Activated naive CD8-positive, alpha-beta T cell treated with anti-CD3 and anti-CD28 coated beads, Interleukin-2, amount 50 U/mL, for 16 hours (primary cell): ENCODE measurements around the gene CAMSAP1.

ENCODE experiments used
- DNase-seq: peaks from one replicate; pipeline ENCODE4 v3.0.0-alpha.2; 2020; ENCODE audit warnings: low read depth, low spot score

The CAMSAP1 gene

DNA sequence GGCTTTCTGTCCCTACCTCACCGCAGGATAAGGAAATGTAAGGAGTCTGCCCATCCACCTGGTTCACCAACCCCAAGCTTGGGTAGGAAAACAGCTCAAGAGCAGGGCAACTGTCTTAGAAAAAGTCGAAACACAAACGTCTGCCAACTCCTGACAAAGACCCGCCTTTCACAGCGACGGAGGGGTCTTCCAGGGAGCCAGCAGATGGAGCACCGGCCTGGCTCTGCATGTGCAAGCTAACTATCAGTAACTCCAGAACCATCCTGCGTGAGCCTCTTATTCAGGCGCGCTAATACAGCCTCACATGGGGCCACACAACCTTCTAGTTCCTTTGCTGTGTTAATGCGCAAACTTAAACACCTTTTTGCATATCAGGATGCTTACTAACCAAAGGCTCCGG, 26.9 kb downstream of the CAMSAP1 start:
- DNase-seq: no peak

DNA sequence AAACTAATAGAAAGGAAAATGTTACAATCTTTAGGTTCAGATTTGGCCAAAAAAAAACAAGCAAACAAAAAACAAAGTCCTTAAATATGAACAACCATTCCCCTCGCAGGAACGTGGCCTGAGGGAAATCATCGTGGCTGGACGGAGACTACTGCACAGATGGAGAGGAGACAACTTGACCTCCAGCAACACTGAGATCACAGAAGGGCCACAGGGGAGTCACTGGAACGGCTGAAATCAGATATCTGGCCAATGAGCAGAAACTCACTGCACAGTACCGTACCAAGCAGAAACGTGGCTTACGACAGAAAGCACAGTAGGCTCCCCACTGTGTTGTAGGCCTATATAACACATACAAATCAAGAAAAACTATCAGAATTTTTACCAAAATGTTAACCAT, 27.7 kb downstream of the CAMSAP1 start:
- no peak for DNase-seq

DNA sequence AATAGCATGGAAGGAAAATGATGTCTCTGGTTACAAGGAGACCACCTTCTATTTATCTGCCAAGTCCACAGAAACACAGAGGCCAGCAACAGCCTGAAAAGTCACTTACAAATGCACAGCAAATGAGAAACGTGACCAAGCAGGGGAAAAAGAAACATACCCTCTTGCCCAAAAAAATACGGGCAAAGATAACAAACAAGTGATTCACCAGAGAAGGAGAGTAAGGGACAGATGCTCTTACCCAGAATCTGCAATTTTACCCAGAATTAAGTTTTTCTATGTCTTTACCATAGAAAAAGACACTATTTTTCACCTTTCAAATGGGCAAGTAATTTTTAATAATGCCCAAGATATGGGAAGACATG, 28.1 kb downstream of the CAMSAP1 start:
- no peak for DNase-seq

DNA sequence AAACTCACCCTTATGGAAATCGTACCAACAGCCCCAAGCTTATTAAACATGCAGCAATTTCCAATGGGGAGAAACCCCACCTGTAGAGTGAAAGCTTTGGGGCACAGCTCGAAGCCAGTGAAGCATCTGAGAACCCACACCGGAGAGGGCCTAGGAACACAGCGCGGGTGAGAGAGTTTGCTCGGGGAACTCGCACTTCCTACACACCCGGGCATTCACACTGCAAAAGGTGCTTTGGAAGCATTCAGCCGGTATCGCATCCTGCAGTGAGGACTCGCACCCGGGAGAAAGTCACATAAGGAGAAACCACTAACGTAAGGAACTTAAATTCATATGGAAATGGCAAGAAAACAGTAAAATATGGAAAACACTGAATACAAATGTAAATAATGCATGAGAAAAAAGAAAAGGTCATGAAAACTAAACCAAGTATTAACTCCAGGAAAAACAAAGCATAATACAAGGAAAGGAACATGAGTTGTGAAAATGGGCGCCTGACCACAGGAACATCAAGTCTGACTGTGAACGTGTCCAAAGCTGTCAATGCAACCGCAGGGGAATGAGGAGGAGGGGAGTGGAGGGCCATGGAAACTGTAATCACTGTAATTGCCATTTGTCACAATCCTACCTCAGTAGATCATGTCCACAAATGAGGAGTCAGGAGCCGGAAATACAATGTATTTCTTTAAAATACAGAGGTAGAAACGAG, 28.7 kb downstream of the CAMSAP1 start:
- DNase-seq: no peak

DNA sequence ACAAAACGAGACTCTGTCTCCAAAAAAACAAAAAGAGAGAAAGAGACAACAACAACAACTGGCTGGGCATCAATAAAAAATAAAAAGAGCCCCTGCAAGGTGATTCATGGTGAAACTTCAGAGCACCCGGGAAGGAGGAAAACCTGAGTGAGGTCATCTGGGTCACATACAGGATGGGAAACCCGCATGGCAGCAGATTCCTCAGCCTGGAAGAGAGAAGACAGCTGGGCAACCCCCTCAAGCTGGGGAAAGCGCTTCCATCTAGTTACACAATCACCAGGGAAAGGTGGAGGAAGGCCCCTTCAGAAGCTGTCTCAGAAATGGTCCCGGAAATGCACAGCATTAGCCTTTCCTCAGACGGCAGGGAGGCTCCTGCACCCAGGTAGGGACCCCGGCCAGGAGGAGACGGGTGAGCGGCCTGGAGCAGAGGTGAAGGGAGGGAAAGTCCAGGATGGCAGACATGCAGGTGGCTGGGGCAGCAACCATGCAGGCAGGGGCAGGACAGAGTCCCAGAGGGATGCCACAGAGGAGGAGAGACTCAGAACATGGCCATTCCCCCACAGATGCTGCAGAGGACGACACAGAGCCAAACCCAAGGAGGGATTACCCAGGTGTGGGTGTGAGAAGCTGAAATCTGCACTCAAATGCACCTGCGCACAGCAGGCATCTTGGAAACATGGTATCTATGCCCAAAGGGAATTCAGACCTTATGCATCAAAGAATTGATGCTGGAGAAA, 29.4 kb downstream of the CAMSAP1 start:
- no peak for DNase-seq

DNA sequence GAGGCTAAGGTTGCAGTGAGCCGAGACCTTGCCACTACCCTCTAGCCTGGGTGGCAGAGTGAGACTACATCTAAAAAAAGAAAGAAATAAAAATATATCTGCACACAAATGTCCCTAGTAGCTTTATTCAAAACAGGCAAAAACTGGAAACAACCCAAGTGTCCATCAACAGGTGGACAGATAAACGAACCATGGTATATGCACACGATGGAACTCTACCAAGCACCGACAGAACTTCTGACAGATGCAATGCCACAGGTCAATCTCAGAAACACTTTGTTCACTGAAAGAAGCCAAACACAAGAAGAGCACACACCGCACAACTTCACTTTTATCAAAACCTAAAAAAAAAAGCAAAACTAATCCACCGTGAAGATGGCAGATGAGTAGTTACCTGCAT, 30.4 kb downstream of the CAMSAP1 start:
- no peak for DNase-seq

DNA sequence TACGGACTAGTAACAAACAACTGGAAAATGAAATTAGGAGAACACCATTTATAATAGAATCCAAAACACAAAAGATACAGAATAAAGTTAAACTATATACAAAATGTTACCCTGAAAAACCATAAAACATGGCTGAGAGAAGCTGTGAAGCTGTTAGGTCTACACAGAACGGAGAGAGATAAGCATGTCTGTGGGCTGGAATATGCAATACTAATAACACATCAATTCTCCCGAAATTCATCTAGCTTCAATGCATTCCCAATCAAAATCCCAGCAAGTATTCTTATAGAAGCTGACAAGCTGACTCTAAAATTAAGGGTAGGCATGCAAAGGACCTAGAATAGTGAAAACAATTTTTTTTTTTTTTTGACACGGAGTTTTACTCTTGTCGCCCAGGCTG, 32.5 kb downstream of the CAMSAP1 start:
- no peak for DNase-seq

DNA sequence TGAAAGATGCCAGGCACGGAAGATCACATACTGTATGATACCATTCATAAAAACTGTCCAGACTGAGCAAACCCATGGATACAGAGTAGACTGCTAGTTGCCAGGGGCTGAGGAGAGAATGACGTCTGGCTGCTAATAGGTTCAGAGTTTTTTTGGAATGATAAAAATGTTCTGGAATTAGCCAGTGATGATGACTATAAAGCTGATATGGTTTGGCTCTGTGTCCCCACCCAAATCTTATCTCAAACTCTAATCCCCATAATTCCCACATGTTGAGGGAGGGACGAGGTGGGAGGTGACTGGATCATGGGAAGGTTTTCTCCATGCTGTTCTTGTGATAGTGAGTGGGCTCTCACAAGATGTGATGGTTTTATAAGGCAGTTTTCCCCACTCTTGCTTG, 37.4 kb downstream of the CAMSAP1 start:
- no peak for DNase-seq

DNA sequence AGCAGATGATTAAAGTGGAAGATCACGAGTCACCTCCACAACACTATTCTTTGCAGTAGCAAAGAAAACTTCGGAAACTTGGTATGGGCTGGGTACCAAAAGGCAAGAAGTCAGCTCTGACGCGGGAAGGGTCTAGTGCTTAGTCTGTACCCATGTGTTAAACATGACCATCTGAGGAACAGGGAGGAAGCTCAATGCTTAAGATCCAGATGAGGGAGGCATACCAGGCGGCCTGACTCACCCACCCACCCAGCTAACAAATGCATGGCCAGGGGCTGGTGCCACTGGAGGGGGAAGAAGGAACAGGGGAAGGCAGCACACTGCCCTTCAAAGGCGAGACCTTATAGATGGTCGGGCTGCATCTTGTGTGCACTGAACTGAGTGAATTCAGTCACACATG, 41.8 kb downstream of the CAMSAP1 start:
- DNase-seq: no peak

DNA sequence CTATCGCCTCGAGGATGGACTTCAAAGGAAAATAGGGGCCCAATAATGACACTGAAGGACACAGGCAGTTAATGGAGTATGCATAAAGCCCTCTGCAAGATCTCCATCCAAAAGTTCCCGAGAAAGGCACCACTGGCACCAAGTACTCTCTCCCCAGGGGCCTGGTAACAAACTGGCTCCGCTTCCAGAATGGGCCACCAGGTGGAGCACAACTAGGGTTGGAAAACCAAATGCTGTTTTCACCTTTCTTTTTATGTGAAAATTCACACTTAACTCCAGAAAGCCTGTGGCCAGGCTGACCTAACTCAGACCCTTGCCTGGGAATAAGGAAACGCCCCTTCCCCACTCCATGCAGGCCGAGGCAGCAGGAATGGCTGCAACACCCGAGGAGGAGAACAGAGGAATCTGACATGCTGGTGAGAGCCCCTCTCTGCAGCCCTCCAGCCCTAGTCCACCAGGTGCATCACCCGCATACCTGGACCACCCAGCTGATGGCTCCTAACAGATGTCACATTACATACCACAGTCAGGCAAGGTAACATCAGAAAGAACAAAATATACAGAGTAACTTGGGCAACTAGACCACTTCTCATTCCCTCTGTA, 42.8 kb downstream of the CAMSAP1 start:
- DNase-seq: peak; percentile 51

DNA sequence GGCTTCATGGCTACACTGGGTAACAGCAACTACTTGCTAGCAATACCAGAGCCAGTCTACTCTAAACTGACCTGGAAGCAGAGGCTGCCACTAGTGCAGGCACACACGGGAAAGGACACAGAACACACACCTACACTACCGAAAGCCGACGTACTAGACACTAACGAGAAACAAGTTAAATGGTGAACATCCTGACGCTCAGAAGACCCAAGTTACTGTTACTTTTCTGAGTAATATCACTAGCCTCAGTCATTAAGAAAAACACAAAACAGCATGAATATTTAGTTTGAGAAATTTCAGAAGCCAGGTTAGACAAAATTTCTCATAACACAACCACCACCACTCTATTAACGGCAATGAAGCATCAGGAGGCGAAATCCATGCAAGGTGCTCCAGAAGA, 44.5 kb downstream of the CAMSAP1 start:
- DNase-seq: no peak

DNA sequence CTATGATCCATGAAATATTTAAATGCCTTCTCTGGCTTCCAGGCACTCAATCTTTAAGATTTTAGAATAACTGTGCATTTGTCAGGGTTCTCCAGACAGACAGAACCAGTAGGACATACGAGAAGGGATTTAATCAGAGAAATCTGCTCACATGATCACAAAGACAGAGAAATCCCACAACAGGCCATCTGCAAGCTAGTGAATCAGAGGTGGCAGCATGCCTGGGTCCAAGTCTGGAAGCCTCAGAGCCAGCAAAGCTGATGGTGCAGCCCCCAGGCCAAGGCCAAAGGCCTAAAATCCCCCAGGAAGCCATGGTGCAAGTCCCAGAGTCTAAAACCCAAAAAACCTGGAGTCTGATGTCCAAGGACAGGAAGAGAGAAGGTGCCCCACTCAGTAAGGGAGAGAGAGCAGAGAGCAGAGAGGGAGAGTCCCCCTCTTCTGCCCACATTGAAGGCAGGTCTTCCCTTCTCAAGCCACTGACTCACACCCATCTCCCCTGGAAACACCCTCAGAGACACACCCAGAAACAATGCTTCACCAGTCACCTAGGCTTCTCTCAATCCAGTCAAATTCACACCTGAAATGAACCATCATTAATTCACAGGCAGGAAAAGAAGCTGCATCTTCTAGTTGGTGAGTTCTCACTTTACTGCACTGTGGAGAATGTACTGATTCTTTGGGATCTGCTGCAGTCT, 48.7 kb downstream of the CAMSAP1 start:
- DNase-seq: no peak

DNA sequence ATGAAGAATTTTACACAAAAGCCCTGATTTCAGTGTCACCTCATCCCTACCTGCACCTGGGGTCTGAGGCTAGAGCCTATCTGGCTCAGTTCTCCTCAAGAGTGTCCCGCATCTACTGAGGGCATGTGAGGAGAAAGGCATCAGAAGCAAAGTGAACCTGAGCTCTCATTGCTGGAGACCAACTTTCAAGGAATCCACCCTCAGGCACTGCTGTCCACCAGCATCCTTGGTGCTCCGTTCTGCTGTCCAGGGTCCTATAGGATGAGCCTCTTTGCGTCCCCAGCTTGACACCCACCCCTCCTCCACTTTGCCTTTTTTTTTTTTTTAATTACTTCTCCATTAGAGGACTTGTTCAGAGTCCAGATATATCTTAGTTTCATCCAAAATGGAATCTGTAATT, 49.5 kb downstream of the CAMSAP1 start:
- DNase-seq: no peak

DNA sequence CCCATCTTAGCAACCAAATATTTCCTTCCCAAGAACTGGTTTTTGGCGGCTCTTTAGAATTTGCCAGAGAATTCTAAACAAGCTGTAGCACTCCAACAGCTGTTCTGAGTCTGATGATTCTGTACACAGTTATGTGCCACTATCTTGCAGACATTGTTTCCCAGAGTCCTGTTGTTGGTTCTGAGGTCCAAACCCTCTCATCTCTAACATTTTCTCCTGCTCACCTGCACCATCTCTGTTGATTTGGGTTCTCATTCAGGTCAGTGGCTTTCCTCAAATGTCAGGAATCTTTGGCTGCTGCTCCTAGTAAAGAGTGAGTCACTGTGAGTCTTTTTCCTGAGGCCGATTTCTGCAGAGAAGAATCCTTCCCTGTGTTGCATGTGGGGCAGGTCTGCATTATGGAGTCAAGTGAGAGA, 50.0 kb downstream of the CAMSAP1 start:
- DNase-seq: no peak

DNA sequence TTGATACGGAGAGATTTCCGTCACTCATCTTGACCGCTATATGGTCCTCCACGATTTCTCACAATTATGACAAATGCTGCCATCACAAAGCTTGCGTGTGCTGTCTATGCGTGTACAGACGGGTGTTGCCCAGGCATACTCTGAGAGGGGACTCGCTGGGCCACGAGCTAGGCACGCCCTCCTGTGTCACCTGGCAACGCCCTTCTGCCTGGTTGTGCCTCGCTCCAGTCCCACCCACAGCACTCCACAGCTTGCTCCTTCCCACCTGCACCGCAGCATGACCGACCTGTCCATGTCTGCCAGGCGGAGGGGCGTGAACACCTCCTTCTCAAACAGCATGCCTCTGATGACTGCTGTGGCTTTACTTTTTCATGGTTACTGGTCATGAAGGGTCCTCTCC, 55.6 kb downstream of the CAMSAP1 start:
- DNase-seq: no peak

DNA sequence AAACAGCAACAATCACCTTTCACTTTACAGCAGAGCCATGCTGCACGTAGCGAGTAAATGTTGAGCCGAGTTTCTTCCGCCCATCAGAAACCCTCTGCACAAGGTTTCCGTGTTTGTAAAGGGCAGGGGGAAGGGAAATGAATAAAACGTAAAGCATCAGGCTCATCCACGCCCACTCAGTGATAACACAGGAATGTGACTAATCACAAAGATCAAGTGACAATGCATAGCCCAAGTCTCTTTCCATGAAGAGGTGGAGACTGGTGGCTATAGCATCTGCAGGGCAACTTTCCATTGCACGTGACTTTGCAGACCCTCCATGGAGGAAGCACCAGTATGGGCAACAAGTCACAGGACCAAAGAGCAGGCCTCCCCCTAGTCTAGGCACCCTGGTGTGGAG, 56.6 kb downstream of the CAMSAP1 start:
- DNase-seq: no peak

DNA sequence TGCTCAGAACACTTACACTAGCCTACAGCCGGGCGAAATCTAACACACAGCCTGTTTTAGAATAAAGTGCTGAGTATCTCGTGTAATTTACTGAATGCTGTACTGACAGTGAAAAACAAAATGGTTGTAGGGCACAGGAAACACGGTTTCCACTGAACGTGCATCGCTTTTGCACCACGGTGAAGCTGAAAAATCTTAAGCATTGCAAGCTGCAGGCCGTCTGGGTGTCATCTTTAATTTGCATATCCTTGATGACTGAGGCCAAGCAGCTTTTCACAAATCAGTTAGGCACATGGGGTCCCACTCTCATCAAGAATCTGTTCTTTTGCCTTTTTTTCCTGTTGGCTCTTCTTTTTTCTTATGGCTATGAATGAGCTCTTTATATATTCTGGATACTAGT, 58.2 kb downstream of the CAMSAP1 start:
- no peak for DNase-seq

DNA sequence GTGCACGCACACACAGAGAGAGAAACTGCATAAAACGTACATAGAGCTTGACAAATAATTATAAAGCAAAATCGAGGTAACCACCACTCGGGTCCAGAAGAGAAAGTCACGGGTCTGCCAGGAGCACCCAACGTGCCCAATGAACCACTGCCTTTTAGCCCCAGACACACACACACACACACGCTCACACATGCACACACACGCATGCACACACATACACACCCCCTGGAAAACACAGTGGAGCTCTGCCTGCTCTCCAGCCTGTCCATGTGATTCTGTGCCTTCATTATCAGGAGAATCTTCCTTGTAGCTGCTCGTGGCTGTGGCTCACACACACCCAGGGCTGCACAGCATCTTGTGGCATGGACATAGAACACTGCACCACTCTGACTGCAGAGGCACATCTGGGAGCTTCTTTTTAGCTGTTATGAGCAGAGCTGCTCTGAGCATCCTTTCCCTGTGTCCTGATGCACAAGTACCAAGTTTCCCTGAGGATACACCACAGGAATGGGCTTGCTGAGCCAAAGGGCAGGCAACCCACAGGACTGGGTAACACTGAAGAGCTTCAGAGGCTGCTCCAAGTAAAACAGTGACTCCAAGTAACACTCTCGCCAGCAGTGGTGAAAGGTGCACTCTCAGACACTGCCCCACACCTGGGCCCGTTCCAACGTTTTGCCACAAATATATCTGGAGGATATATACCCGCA, 58.9 kb downstream of the CAMSAP1 start:
- no peak for DNase-seq

DNA sequence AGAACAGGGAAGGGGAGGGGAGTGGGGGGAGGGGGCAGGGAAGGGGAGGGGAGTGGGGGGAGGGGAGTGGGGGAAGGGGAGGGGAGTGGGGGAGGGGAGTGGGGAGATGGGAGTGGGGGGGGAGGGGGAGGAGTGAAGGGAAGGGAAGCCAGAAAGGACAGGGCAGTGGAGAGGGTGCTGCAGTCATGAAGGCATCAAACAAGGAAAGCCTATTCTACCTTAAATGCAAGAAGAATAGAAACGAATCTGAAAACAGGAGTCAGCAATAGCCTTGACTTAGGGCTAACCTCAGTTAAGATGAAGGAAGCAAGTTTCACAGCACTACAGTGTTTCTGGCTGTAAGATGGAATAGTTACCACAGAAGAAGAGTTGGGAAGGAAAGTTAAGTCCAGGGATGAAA, 59.5 kb downstream of the CAMSAP1 start:
- DNase-seq: no peak

DNA sequence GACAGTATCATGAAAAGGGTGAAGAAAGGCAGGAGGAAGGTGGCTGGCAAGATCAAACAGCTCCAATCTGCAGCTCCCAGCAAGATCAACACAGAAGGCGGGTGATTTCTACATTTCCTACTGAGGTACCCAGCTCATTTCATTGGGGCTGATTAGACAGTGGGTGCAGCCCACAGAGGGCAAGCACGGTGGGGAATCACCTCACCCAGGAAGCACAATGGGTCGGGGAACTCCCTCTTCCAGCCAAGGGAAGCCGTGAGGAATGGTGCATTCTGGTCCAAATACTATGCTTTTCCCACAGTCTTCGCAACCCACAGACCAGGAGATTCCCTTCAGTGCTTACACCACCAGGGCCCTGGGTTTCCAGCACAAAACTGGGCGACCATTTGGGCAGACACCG, 66.8 kb downstream of the CAMSAP1 start:
- DNase-seq: no peak

DNA sequence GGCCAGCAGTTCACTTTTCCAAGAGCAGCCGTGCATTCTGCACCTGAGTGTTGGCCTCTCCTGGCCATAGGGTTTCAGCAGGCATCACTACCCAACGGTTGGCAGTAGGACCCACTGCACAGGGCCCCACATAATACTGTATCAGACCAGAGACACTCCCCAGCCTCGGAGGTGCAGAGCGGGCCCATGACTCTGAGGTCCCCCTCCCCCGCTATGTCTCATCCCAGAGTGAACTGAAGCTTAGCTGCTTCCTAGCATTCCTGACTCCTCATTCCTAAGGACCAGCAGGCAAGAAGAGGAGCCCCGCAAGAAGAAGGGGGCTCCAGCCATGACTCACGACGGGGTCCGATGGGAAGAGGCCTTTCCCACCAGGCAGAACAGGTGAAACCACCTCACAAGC, 67.2 kb downstream of the CAMSAP1 start:
- no peak for DNase-seq

DNA sequence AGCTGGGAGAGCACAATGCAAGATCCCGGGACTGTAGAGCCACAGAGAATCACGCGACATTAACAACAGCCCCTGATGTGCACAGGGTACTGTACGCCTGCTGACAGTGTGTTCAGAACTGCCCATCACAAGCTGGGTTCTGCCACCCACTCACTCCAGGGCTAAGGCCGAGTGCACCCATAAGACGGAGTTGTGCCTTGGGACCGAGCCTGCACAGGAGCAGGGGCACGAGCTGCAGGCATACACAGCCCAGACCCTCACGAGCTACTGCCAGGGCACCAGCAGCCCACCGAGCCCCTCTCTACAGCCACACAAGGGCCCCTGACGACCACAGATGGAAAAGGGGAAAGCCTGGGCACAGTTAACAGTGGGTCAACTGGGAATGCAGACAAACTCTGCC, 67.8 kb downstream of the CAMSAP1 start:
- no peak for DNase-seq
